Measurements from ENCODE around the gene KCND3. TPM values are rescaled to one million over a fixed set of nuclear protein-coding genes. Genes with fewer than 3 reads are reported as not detected.

The KCND3 gene
- 0.02 TPM for polyA plus RNA-seq (2012; ENCODE audit: missing spikeins)

GRCh38 chr1:111989531-111990025 lies at the start of gene KCND3:
TSS of gene KCND3 (minus strand) at chr1:111989668.
- FAIRE-seq (no peak), DNase-seq (ENCODE audit: insufficient read length) (no peak)
- TF ChIP-seq TAF1 (IDR thresholded peaks at IDR 0.05; ENCODE audit: borderline replicate concordance, low read depth, low read length) (no peak), POLR2AphosphoS5 (IDR thresholded peaks at IDR 0.05; ENCODE audit: low read depth, low read length) (no peak), POLR2A (IDR thresholded peaks at IDR 0.05; ENCODE audit: low read depth, low read length) (no peak)

GRCh38 chr1:112034277-112034676 lies 44.8 kb upstream of the KCND3 start:
- no peak for FAIRE-seq
- TF ChIP-seq TAF1 (IDR thresholded peaks at IDR 0.05; ENCODE audit: borderline replicate concordance, low read depth, low read length) (no peak), POLR2AphosphoS5 (IDR thresholded peaks at IDR 0.05; ENCODE audit: low read depth, low read length) (no peak), POLR2A (IDR thresholded peaks at IDR 0.05; ENCODE audit: low read depth, low read length) (no peak)
- DNase-seq (ENCODE audit: insufficient read length), result no peak

GRCh38 chr1:112033439-112034120 lies 44.1 kb upstream of the KCND3 start:
- FAIRE-seq (no peak), DNase-seq (ENCODE audit: insufficient read length) (no peak)
- no peak for TF ChIP-seq POLR2AphosphoS5 (IDR thresholded peaks at IDR 0.05; ENCODE audit: low read depth, low read length)
- no peak for TF ChIP-seq POLR2A (IDR thresholded peaks at IDR 0.05; ENCODE audit: low read depth, low read length)
- TF ChIP-seq TAF1 (IDR thresholded peaks at IDR 0.05; ENCODE audit: borderline replicate concordance, low read depth, low read length), result no peak

GRCh38 chr1:112030157-112030556 lies 40.7 kb upstream of the KCND3 start:
- DNase-seq (ENCODE audit: insufficient read length), result no peak
- TF ChIP-seq POLR2A (IDR thresholded peaks at IDR 0.05; ENCODE audit: low read depth, low read length), result no peak
- TF ChIP-seq POLR2AphosphoS5 (IDR thresholded peaks at IDR 0.05; ENCODE audit: low read depth, low read length), result no peak
- no peak for FAIRE-seq

GRCh38 chr1:112027696-112028095 lies 38.2 kb upstream of the KCND3 start:
- FAIRE-seq (no peak), DNase-seq (ENCODE audit: insufficient read length) (no peak)
- TF ChIP-seq POLR2AphosphoS5 (IDR thresholded peaks at IDR 0.05; ENCODE audit: low read depth, low read length), result no peak
- no peak for TF ChIP-seq TAF1 (IDR thresholded peaks at IDR 0.05; ENCODE audit: borderline replicate concordance, low read depth, low read length)
- no peak for TF ChIP-seq POLR2A (IDR thresholded peaks at IDR 0.05; ENCODE audit: low read depth, low read length)

- DNase-seq (ENCODE audit: insufficient read length) (no peak), FAIRE-seq (no peak)
- no peak for TF ChIP-seq TAF1 (IDR thresholded peaks at IDR 0.05; ENCODE audit: borderline replicate concordance, low read depth, low read length)
- no peak for TF ChIP-seq POLR2A (IDR thresholded peaks at IDR 0.05; ENCODE audit: low read depth, low read length)
- no peak for TF ChIP-seq POLR2AphosphoS5 (IDR thresholded peaks at IDR 0.05; ENCODE audit: low read depth, low read length)
Observed at GRCh38 chr1:112026501-112026900, 37.0 kb upstream of the KCND3 start.

- TF ChIP-seq POLR2AphosphoS5 (IDR thresholded peaks at IDR 0.05; ENCODE audit: low read depth, low read length) (no peak), TAF1 (IDR thresholded peaks at IDR 0.05; ENCODE audit: borderline replicate concordance, low read depth, low read length) (no peak), POLR2A (IDR thresholded peaks at IDR 0.05; ENCODE audit: low read depth, low read length) (no peak)
- DNase-seq (ENCODE audit: insufficient read length) (no peak), FAIRE-seq (no peak)
Observed at GRCh38 chr1:112026016-112026415, 36.5 kb upstream of the KCND3 start.

GRCh38 chr1:112021263-112021662 lies 31.8 kb upstream of the KCND3 start:
- TF ChIP-seq POLR2A (IDR thresholded peaks at IDR 0.05; ENCODE audit: low read depth, low read length), result no peak
- no peak for TF ChIP-seq POLR2AphosphoS5 (IDR thresholded peaks at IDR 0.05; ENCODE audit: low read depth, low read length)
- TF ChIP-seq TAF1 (IDR thresholded peaks at IDR 0.05; ENCODE audit: borderline replicate concordance, low read depth, low read length), result no peak
- FAIRE-seq (no peak), DNase-seq (ENCODE audit: insufficient read length) (no peak)

GRCh38 chr1:112017183-112017582 lies 27.7 kb upstream of the KCND3 start:
- DNase-seq (ENCODE audit: insufficient read length) (no peak), FAIRE-seq (no peak)
- no peak for TF ChIP-seq POLR2AphosphoS5 (IDR thresholded peaks at IDR 0.05; ENCODE audit: low read depth, low read length)
- no peak for TF ChIP-seq TAF1 (IDR thresholded peaks at IDR 0.05; ENCODE audit: borderline replicate concordance, low read depth, low read length)

GRCh38 chr1:112012823-112013222 lies 23.4 kb upstream of the KCND3 start:
- no peak for DNase-seq (ENCODE audit: insufficient read length)

GRCh38 chr1:112011202-112011601 lies 21.7 kb upstream of the KCND3 start:
- no peak for FAIRE-seq
- TF ChIP-seq POLR2AphosphoS5 (IDR thresholded peaks at IDR 0.05; ENCODE audit: low read depth, low read length), result no peak
- no peak for TF ChIP-seq POLR2A (IDR thresholded peaks at IDR 0.05; ENCODE audit: low read depth, low read length)
- no peak for DNase-seq (ENCODE audit: insufficient read length)

More at GRCh38 chr1:112012823-112013222, 23.4 kb upstream of the KCND3 start:
- FAIRE-seq, result no peak
- TF ChIP-seq POLR2AphosphoS5 (IDR thresholded peaks at IDR 0.05; ENCODE audit: low read depth, low read length), result no peak
- TF ChIP-seq POLR2A (IDR thresholded peaks at IDR 0.05; ENCODE audit: low read depth, low read length), result no peak
- no peak for TF ChIP-seq TAF1 (IDR thresholded peaks at IDR 0.05; ENCODE audit: borderline replicate concordance, low read depth, low read length)

- no peak for DNase-seq (ENCODE audit: insufficient read length)
- no peak for FAIRE-seq
- no peak for TF ChIP-seq POLR2AphosphoS5 (IDR thresholded peaks at IDR 0.05; ENCODE audit: low read depth, low read length)
- TF ChIP-seq POLR2A (IDR thresholded peaks at IDR 0.05; ENCODE audit: low read depth, low read length), result no peak
Observed at GRCh38 chr1:112007169-112007568, 17.7 kb upstream of the KCND3 start.

All from GM12892 (cell line).